OCI-LY3 (cell line): Measurements from ENCODE around the gene ESR1.

Experiments
- H2AFZ ChIP-seq: fragments of 200-600, 300-600 bp; shearing (Covaris generic); 2 replicates; pipeline ENCODE4 v1.6.0; 2014; ENCODE audit warnings: antibody characterized with exemption, low read depth, low read length
- H3K27ac ChIP-seq: fragments of 200-600, 300-600 bp; sonication (generic); 2 replicates; pipeline ENCODE4 v1.5.1; 2014; ENCODE audit warnings: mild to moderate bottlenecking, low read length, moderate library complexity, mixed read lengths
- H3K27me3 ChIP-seq: fragments of 200-600, 300-600 bp; sonication (generic); 2 replicates; pipeline ENCODE4 v1.6.1; 2014; ENCODE audit warnings: low read depth, low read length, mixed read lengths
- H3K36me3 ChIP-seq: fragments of 200-600, 300-600 bp; sonication (generic); replicated peaks from 2 replicates; pipeline ENCODE3; 2014; ENCODE audit warnings: low read depth, low read length, mixed read lengths
- H3K4me1 ChIP-seq: fragments of 300-600, 200-600 bp; sonication (generic); 2 replicates; pipeline ENCODE4 v1.6.1; 2014; ENCODE audit warnings: low read length, mixed read lengths
- H3K4me2 ChIP-seq: fragments of 200-600, 300-600 bp; sonication (generic); 2 replicates; pipeline ENCODE4 v1.6.1; 2014; ENCODE audit warnings: low read length, mixed read lengths
- H3K4me3 ChIP-seq: fragments of 300-600, 200-600 bp; sonication (generic); 2 replicates; pipeline ENCODE4 v1.5.1; 2014; ENCODE audit warnings: antibody characterized with exemption, mild to moderate bottlenecking, low read length, moderate library complexity
- H3K79me2 ChIP-seq: fragments of 300-600, 200-600 bp; shearing (Covaris generic); 2 replicates; pipeline ENCODE4 v1.6.1; 2014; ENCODE audit warnings: mild to moderate bottlenecking, low read length, mixed read lengths
- H3K9ac ChIP-seq: fragments of 300-600, 200-600 bp; shearing (Covaris generic); 2 replicates; pipeline ENCODE4 v1.6.0; 2014; ENCODE audit warnings: mild to moderate bottlenecking, low read length, moderate library complexity
- H3K9me3 ChIP-seq: fragments of 200-600, 300-600 bp; shearing (Covaris generic); 2 replicates; pipeline ENCODE4 v1.6.1; 2014; ENCODE audit warnings: low read length, mixed read lengths; ENCODE audit not compliant: insufficient read depth
- H4K20me1 ChIP-seq: fragments of 200-600, 300-600 bp; sonication (generic); 2 replicates; pipeline ENCODE4 v1.6.1; 2016; ENCODE audit warnings: low read length, mixed read lengths; ENCODE audit not compliant: insufficient read depth
- CTCF ChIP-seq: fragments of 200-600, 300-600 bp; sonication (generic); IDR thresholded peaks from 2 replicates; pipeline ENCODE4 v1.5.1; 2014; ENCODE audit warnings: antibody characterized with exemption, low read length, low read depth
- EZH2phosphoT487 ChIP-seq: fragments of 200-600 bp; shearing (Covaris generic); IDR thresholded peaks from 2 replicates; pipeline ENCODE4 v1.6.1; 2018; ENCODE audit warnings: antibody characterized with exemption, mixed run types, low read depth

Gene ESR1

DNA sequence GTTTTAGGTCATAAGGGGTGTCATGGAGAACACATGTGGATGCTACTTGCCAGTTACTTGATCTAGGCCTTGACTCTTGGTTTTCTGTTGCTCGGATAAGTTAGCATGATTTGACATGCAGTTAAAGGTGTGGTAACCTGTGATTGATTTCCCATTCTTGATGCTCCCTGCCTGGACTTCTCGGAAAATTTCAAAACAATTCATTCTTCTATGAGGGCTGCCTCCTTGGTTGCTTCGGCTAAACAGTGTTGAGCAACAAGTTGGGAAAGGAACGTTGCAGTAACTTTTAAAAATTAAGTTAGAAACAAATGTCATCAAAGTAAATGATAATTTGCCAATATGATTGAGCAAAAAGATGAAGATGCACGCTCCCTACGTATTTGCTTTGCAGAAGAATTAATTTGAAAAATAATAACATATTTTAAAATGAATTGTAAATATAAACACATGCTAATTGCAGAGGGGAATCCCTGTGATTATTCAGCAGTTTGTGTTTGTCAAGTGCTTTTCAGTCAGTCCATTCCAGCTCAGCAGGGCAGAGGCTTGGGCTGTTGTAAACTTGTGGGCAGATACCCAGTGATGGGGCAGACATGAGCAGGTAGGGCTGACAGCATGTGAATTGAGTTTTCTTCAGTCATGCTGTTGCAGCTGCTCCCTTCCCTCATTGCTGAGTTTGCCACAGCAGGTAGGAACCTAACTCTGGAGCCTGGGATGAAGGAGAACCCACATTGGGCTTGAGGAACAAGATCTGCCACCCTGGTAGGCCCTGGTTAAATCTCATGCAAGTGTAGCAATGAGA is 110.2 kb downstream of the ESR1 start:
- no peaks in the 10 kb centered on the region for H3K27me3 ChIP-seq
- H3K4me2 ChIP-seq = no peak overlapping the region
- no peaks in the 10 kb centered on the region for H3K79me2 ChIP-seq
- no peak overlapping the region for H3K27ac ChIP-seq
- no peaks in the 10 kb centered on the region for H3K36me3 ChIP-seq
- TF ChIP-seq EZH2phosphoT487 (no peak), CTCF (no peak)
- no peaks in the 10 kb centered on the region for H3K9me3 ChIP-seq
- H3K9ac ChIP-seq = no peak overlapping the region
- no peak overlapping the region for H2AFZ ChIP-seq
- H4K20me1 ChIP-seq = no peaks in the 10 kb centered on the region
- H3K4me3 ChIP-seq = no peak overlapping the region
- no peaks in the 10 kb centered on the region for H3K4me1 ChIP-seq

GRCh38 chr6:151940307-151940706 is 132.8 kb downstream of the ESR1 start:
- peaks cover 5% of the 10 kb centered on the region for H3K27me3 ChIP-seq
- no peak overlapping the region for H3K9ac ChIP-seq
- no peaks in the 10 kb centered on the region for H3K36me3 ChIP-seq
- H3K27ac ChIP-seq = no peak overlapping the region
- H3K79me2 ChIP-seq = no peaks in the 10 kb centered on the region
- H3K4me1 ChIP-seq = no peaks in the 10 kb centered on the region
- TF ChIP-seq EZH2phosphoT487 (no peak), CTCF (no peak)
- no peak overlapping the region for H3K4me3 ChIP-seq
- no peaks in the 10 kb centered on the region for H3K9me3 ChIP-seq
- no peak overlapping the region for H3K4me2 ChIP-seq
- no peaks in the 10 kb centered on the region for H4K20me1 ChIP-seq
- H2AFZ ChIP-seq = no peak overlapping the region

GRCh38 chr6:151948002-151948743 is 140.7 kb downstream of the ESR1 start:
- Histone ChIP-seq H3K4me1 (peaks cover 8% of the 10 kb centered on the region), H3K4me2 (peak overlapping the region; percentile 39; the same call in 1 of the 2 replicates), H3K79me2 (no peaks in the 10 kb centered on the region), H3K9ac (no peak overlapping the region), H3K9me3 (no peaks in the 10 kb centered on the region), H3K27ac (no peak overlapping the region), H4K20me1 (no peaks in the 10 kb centered on the region), H3K36me3 (no peaks in the 10 kb centered on the region), H2AFZ (no peak overlapping the region), H3K27me3 (no peaks in the 10 kb centered on the region), H3K4me3 (no peak overlapping the region)
- TF ChIP-seq CTCF = no peak
- TF ChIP-seq EZH2phosphoT487 = no peak

DNA sequence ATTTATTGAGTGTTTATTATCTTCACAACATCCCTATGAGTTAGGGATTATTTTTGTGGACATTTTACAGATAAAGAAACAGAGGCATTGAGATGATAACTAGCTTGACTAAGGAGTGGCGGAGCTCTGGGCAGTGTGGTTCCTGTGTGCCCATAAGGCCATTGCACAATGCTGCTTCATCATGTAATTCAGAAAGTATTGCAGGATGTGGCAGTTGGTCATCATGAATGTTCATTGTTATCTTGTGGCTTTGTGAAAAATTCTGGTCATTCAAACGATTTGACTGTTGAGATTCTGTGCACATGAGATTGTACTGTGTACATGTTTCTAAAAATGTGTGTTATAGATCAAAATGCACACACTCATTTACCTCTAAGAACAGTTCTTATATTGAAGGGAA is 150.8 kb downstream of the ESR1 start:
- Histone ChIP-seq H3K4me2 (no peak overlapping the region), H4K20me1 (no peaks in the 10 kb centered on the region), H3K36me3 (no peaks in the 10 kb centered on the region), H3K27ac (no peak overlapping the region), H3K79me2 (no peaks in the 10 kb centered on the region), H3K9ac (no peak overlapping the region), H3K9me3 (no peaks in the 10 kb centered on the region), H3K4me1 (no peaks in the 10 kb centered on the region), H3K27me3 (no peaks in the 10 kb centered on the region), H3K4me3 (no peak overlapping the region), H2AFZ (no peak overlapping the region)
- TF ChIP-seq CTCF (no peak), EZH2phosphoT487 (no peak)
